Omental fat pad (tissue), 4 donors: Measurements from ENCODE around the gene GRIP2. TPM values are rescaled to one million over a fixed set of nuclear protein-coding genes. Genes with fewer than 3 reads are reported as not detected.

ENCODE experiments used
- ATAC-seq: fragments of 150-250 bp; one replicate; pipeline ENCODE4 v1.9.1; 2016; ENCODE audit warnings: mild to moderate bottlenecking, moderate library complexity; ENCODE audit not compliant: low FRiP score
- DNase-seq: peaks from one replicate; pipeline ENCODE4 v3.0.0-alpha.2; 2019; ENCODE audit warnings: low spot score
- total RNA-seq, 4 donors: library from RNA; depleted of rRNA; stranded (reverse); fragments of >200 nt; gene quantifications; one replicate each; pipeline ENCODE4 v1.1.0, GENCODE V29; 2016
- TF ChIP-seq, protein P1 (sequence below), 3 donors: fragments of 450-650 bp; IDR thresholded peaks; one replicate each; pipeline ENCODE4 v1.5.1; 2016 to 2017; ENCODE audit warnings: antibody characterized with exemption in 3 of 3, mild to moderate bottlenecking in 3 of 3, moderate library complexity in 2 of 3

The GRIP2 gene
- total RNA-seq, 4 donors from 2014 or later = 0.69 to 2.6 (median 1.2) TPM

DNA sequence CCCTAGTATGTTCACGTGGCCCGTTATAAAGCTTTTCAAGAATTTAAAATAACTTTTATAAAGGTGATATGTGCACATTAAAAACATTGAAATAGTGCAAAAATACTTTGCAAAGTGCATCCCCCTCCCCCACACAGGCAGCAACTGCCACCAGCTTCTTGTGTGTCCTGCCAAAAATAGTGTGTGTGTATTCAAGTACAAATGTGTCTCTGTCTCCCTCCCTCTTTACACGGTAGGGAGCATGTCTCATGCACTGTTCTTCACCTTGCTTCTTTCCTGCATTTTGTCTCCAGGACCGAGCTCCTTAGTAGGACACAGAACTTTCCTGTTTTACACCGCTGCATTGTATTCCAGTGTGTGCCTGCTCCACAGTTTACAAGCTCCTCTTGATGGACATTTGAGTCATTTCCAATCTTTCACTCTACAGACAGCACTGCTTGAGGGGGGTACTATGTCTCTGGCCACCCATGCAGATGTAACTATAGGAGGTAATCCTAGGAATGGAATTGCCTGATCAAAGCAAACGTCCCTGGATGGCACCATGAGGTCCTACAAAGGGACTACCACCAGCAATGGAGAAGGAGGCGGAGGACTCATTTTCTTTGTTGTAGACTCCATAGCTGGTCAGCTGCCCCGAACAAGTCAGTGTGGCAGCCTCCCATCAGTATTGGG, 85.4 kb downstream of the GRIP2 start:
- no peak for ATAC-seq
- DNase-seq = no peak
- TF ChIP-seq, protein P1, sequence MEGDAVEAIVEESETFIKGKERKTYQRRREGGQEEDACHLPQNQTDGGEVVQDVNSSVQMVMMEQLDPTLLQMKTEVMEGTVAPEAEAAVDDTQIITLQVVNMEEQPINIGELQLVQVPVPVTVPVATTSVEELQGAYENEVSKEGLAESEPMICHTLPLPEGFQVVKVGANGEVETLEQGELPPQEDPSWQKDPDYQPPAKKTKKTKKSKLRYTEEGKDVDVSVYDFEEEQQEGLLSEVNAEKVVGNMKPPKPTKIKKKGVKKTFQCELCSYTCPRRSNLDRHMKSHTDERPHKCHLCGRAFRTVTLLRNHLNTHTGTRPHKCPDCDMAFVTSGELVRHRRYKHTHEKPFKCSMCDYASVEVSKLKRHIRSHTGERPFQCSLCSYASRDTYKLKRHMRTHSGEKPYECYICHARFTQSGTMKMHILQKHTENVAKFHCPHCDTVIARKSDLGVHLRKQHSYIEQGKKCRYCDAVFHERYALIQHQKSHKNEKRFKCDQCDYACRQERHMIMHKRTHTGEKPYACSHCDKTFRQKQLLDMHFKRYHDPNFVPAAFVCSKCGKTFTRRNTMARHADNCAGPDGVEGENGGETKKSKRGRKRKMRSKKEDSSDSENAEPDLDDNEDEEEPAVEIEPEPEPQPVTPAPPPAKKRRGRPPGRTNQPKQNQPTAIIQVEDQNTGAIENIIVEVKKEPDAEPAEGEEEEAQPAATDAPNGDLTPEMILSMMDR (IDR thresholded peaks at IDR 0.05) = no peak

DNA sequence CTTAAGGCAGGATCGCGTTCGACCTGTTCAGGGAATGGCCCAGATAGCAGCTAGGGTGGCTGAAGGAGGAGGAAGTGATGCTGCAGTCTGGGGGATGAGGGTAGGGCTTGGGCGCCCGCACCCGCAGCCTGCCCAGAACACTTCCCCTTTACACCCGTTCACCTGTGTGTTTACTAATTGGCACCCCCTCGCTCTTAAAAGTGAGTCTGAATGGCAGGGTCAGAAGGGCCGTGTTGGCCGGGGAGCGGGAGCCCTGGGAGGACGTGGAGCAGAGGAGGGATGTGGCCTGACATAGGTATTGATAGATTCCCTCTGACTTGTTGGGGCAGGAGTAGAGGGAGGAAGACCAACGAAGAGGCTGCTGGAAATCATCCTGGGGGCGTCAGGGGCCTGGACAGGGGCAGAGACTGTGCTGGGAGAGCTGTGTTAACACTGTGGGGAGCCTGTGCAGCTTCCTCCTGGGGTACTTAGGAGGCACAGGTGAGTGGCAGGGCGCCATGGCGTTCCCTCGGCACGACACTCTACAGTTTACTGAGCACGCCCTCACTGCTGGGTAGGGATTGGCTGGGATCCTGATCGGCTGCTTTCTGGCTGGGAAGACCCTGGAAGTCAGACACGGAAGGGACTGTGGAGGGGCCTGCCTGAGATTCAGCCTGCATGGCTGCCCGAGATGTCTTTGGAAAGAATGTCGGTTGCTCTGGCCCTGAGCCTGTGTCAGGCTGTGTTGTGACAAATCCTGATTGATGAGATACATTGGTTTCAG, 86.1 kb downstream of the GRIP2 start:
- ATAC-seq = no peak
- no peak for DNase-seq
- TF ChIP-seq, protein P1 (IDR thresholded peaks at IDR 0.05) = no peak

- TF ChIP-seq, protein P1 (IDR thresholded peaks at IDR 0.05) = no peak
- ATAC-seq (peak; percentile 76), DNase-seq (peak; percentile 44)
Observed at GRCh38 chr3:14452740-14453710, 87.1 kb downstream of the GRIP2 start.

DNA sequence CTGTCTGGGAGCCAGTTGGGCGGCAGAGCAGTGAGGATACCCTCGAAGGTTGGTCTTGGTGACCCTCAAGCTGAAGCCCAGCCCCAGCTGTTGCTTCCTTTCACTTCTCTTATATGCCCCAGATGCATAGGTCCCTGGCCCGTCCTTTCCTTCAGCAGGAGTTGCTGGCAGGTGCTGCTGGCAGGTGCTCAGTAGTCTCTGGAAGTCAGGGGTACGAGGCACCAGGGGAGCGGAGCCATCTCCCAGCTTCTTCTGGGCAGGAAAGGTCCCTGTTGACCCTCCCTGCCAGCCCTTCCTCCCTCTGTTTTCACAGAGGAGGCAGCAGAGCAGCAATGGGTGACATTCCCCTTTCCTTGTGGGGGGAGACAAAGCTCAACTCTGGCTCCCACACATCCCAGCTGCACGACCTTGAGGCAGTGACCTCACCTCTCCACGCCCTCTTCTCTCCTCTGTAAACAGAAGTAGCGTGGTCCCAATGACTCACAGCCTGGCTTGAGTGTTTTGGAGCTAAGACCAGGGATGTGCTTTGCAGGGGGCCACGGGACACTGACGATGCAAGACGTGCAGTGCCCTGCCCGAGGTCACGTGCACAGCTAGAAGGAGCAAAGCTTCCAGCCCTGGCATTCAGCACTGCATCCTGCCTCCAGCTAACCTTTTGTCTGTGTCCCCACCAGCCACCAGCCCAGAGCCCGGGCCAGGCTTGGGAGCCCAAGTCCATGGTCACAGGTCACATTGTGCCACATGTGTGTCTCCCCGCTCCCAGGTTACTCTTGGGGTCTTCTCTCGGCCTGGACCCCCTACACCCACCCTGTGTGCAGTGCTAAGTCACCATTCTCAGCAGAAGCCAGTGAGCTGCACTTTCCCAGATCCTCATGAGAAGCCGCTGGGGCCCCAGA, 88.0 kb downstream of the GRIP2 start:
- TF ChIP-seq, protein P1 (IDR thresholded peaks at IDR 0.05) = no peak
- DNase-seq (no peak), ATAC-seq (peak; percentile 72)

- DNase-seq (no peak), ATAC-seq (no peak)
- TF ChIP-seq, protein P1 (IDR thresholded peaks at IDR 0.05) = no peak
Observed at GRCh38 chr3:14450922-14451606, 89.1 kb downstream of the GRIP2 start.
